HG02840 (cell line): Measurements from ENCODE around the gene HERC3.

Experiments used
- ATAC-seq: cut with Tn5 transposase; IDR thresholded peaks from one replicate; pipeline ENCODE4 v1.9.1; 2021; ENCODE audit warnings: mild to moderate bottlenecking, moderate library complexity, moderate number of reproducible peaks; ENCODE audit not compliant: unreplicated experiment, low FRiP score

HERC3 gene

GRCh38 chr4:88709989-88710388 lies 117.7 kb downstream of the HERC3 start:
- no peak for ATAC-seq

- no peak for ATAC-seq
These were observed 121.5 kb downstream of the HERC3 start for GRCh38 chr4:88713782-88714181.

- ATAC-seq: no peak
These were observed 125.8 kb downstream of the HERC3 start for GRCh38 chr4:88718098-88718497.

GRCh38 chr4:88719381-88719780 lies 127.1 kb downstream of the HERC3 start:
- ATAC-seq: no peak

GRCh38 chr4:88720451-88721428 lies 128.5 kb downstream of the HERC3 start:
- no peak for ATAC-seq

GRCh38 chr4:88722276-88722780 lies 130.0 kb downstream of the HERC3 start:
- no peak for ATAC-seq

GRCh38 chr4:88722828-88723227 lies 130.5 kb downstream of the HERC3 start:
- ATAC-seq: no peak

- no peak for ATAC-seq
These were observed 132.1 kb downstream of the HERC3 start for GRCh38 chr4:88724406-88724805.

GRCh38 chr4:88725143-88725542 lies 132.9 kb downstream of the HERC3 start:
- no peak for ATAC-seq

GRCh38 chr4:88725986-88726385 lies 133.7 kb downstream of the HERC3 start:
- no peak for ATAC-seq

- ATAC-seq: no peak
These were observed 135.9 kb downstream of the HERC3 start for GRCh38 chr4:88728146-88728545.

- ATAC-seq: no peak
These were observed 137.0 kb downstream of the HERC3 start for GRCh38 chr4:88729146-88729760.

GRCh38 chr4:88730811-88731210 lies 138.5 kb downstream of the HERC3 start:
- ATAC-seq: no peak

GRCh38 chr4:88731381-88731780 lies 139.1 kb downstream of the HERC3 start:
- ATAC-seq: no peak

GRCh38 chr4:88732714-88733368 lies 140.6 kb downstream of the HERC3 start:
- ATAC-seq: no peak

GRCh38 chr4:88734403-88734949 lies 142.2 kb downstream of the HERC3 start:
- no peak for ATAC-seq

GRCh38 chr4:88735564-88735963 lies 143.3 kb downstream of the HERC3 start:
- no peak for ATAC-seq

- ATAC-seq: no peak
These were observed 144.0 kb downstream of the HERC3 start for GRCh38 chr4:88736264-88736663.

GRCh38 chr4:88737307-88737941 lies 145.1 kb downstream of the HERC3 start:
- ATAC-seq: peak; percentile 88

GRCh38 chr4:88738180-88738579 lies 145.9 kb downstream of the HERC3 start:
- ATAC-seq: no peak
